HepG2 (cell line): ENCODE measurements around the gene C17orf58. TPM values are rescaled to one million over a fixed set of nuclear protein-coding genes. Genes with fewer than 3 reads are reported as not detected.

Experiments
- ATF6 ChIP-seq: sonication (generic); formaldehyde crosslinking; conservative IDR thresholded peaks from 2 replicates; pipeline ENCODE4 v1.4.0; 2020; ENCODE audit warnings: missing genetic modification reagents
- CEBPG ChIP-seq: IDR thresholded peaks from 2 replicates; pipeline ENCODE4 v1.6.1; 2016
- CREB1 ChIP-seq, 2 experiments: fragments of 450-650 bp in 1 of 2; IDR thresholded peaks; 2 replicates each; pipeline ENCODE4 v1.6.1; 2016 to 2017; ENCODE audit warnings: control low read depth in 1 of 2, mild to moderate bottlenecking in 1 of 2, missing compliant biosample characterization in 1 of 2, missing genetic modification characterization in 1 of 2
- KIAA2018 ChIP-seq: sonication (generic); formaldehyde crosslinking; IDR thresholded peaks from 2 replicates; pipeline ENCODE4 v1.5.0; 2020; ENCODE audit warnings: mild to moderate bottlenecking, missing genetic modification reagents, borderline replicate concordance
- NR3C1 ChIP-seq: sonication (generic); formaldehyde crosslinking; IDR thresholded peaks from 2 replicates; pipeline ENCODE4 v1.4.0; 2020; ENCODE audit warnings: missing genetic modification reagents
- RCOR2 ChIP-seq: IDR thresholded peaks from 2 replicates; pipeline ENCODE4 v1.6.1; 2016; ENCODE audit warnings: missing biosample characterization, missing genetic modification reagents
- ZNF407 ChIP-seq: sonication (generic); formaldehyde crosslinking; IDR thresholded peaks from one replicate; pipeline ENCODE4 v1.5.1; 2020; ENCODE audit warnings: mild to moderate bottlenecking, missing genetic modification reagents; ENCODE audit errors: not compliant biosample characterization
- ZNF552 ChIP-seq: sonication (generic); formaldehyde crosslinking; IDR thresholded peaks from 2 replicates; pipeline ENCODE4 v1.9.0; 2022; ENCODE audit warnings: missing genetic modification reagents, mild to moderate bottlenecking, borderline replicate concordance
- ZNF777 ChIP-seq: sonication (generic); formaldehyde crosslinking; IDR thresholded peaks from 2 replicates; pipeline ENCODE4 v1.4.0; 2020; ENCODE audit warnings: missing genetic modification reagents
- ZNF841 ChIP-seq: sonication (generic); formaldehyde crosslinking; IDR thresholded peaks from 2 replicates; pipeline ENCODE4 v1.8.1; 2023; ENCODE audit warnings: missing genetic modification reagents, borderline replicate concordance
- polyA plus RNA-seq, 8 experiments: library from polyadenylated mRNA; depleted of rRNA in 3 of 8; stranded (reverse) in 7 of 8; unstranded in 1 of 8; fragments of >200 nt; fragmentation: Illumina TruSeq in 4 of 8; extraction: Trizol in 4 of 8; gene quantifications; 2 replicates each; pipeline versions ENCODE4 v1.2.1 to v1.2.3, GENCODE V29; 2011 to 2016; ENCODE audit warnings: low read depth in 4 of 8, missing spikeins in 1 of 8, mixed read lengths in 1 of 8; ENCODE audit not compliant: insufficient read depth in 1 of 8
- total RNA-seq, 5 experiments: library from RNA; depleted of rRNA; stranded (reverse); fragments of >200 nt; fragmentation: Illumina TruSeq; extraction: Trizol; gene quantifications; 2 replicates each; pipeline ENCODE4 v1.2.3, GENCODE V29; 2016; ENCODE audit warnings: low read depth in 1 of 5

C17orf58 gene
- total and polyA plus RNA-seq, 2 of the 13 experiments (the other 11 are each of a cell fraction or from before 2014, with no cell fraction given): 15.6 to 15.8 TPM

- TF ChIP-seq KIAA2018 (no peak), NR3C1 (CRISPR knock-in tag) (no peak), CREB1 (IDR thresholded peaks at IDR 0.05) (peak; percentile 80), CREB1 (CRISPR knock-in tag; IDR thresholded peaks at IDR 0.05) (peak; percentile 74), CEBPG (CRISPR knock-in tag) (peak; percentile 71), ZNF841 (CRISPR knock-in tag) (peak; percentile 93), ZNF407 (CRISPR knock-in tag) (peak; percentile 94), ZNF777 (CRISPR knock-in tag) (peak; percentile 81), RCOR2 (CRISPR knock-in tag) (peak; percentile 95), ATF6 (CRISPR knock-in tag) (peak; percentile 68; the same call in 1 of the 2 replicates), ZNF552 (CRISPR knock-in tag) (peak; percentile 96; the same call in 1 of the 2 replicates)
Measured at GRCh38 chr17:68019675-68020408, 23.6 kb upstream of the C17orf58 start (continued).
